ENCODE measurements around the gene KRTAP3-1.

Gene KRTAP3-1

GRCh38 chr17:40974366-40974765 lies 34.6 kb downstream of the KRTAP3-1 start:
- FAIRE-seq, result no peak

GRCh38 chr17:40967582-40967981 lies 41.3 kb downstream of the KRTAP3-1 start:
- FAIRE-seq, result no peak

DNA sequence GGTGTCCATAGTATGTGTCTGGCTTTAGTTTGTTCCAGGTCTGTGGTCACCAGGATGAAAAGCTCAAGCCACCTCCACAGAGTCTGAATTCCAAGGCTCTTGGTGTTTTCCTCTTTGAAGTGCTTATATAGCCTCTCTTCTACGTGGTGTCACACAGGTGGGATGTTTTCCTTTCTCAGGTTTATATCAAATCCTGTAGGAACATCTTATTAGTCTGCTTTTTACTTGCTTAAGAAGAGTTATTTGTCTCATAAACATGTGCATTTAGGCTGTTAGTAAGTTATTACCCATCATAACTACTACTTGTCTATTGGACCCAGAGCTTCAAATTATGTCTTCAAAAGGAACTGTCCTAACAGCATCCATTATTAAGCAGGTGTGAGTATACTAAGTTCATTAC lies 42.1 kb downstream of the KRTAP3-1 start, which contains the start of gene KRT39:
Gene KRT39 (minus strand): TSS at position 101 of the 400 bp plus-strand sequence. CDS start 92 bp downstream, at position 9.
- no peak for FAIRE-seq

DNA sequence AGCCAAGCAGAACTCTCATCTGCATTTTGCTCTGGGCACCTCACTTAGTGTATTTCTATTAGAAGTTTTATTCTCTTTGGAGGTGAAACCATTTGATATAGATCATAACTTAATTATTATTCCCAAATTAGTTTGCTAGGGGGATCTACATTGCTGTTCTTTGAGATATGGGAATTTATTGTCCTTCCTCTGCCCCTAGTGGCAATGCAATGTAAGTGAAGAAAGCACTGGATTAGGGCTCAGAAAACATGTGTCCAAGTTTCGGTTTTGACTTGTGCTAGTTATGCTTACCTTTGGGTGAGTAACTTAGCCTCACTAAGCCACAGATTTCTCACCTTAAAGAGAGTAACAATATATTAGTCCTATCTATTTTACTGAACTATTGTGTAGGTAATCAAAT lies 45.1 kb downstream of the KRTAP3-1 start:
- FAIRE-seq, result no peak

DNA sequence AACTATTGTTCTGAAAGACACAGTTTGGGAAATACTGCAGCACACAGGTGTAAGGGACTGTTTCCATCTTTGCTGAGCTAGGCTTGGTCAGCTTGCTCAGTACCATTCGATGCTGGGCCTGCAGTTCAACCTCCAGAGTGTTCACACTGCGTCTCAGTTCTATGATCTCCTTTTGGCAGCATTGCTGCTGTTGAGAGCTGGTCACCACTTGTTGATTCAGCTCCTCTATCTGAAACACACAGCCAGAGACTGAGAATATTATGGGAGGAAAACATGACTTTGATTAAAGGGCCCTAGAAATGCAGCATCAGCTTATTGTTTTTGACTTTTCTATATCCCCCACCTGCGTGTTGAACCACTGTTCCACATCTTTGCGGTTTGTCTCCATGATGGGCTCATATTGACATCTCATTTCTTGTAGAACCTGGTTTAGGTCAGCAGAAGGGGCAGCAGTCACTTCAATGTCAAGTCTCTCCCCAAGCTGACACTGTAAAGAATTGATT lies 46.8 kb downstream of the KRTAP3-1 start:
- FAIRE-seq, result no peak

DNA sequence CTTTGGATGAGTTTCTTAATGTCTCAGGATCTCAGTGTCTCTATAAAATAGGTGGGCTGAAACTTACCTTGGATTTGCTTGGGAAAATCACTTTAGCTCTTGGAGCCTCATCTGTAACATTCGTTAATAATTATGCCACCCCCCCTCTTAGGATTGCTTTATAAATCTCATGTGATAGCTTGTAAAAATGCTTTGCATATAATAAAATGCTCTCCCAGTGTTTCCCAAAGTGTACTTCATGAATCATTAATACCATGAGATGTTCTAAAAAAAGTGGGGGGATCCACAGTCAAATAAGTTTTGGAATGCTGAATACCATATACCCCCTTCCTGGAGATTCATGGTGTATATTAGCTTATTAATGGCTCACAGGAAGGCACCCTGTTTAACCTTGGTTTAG lies 47.3 kb downstream of the KRTAP3-1 start:
- FAIRE-seq, result no peak

- FAIRE-seq, result no peak
Observed at GRCh38 chr17:40960144-40960543, 48.8 kb downstream of the KRTAP3-1 start.

All from colon (tissue), 2 donors.